B cell (primary cell): Measurements from ENCODE around the gene ACSM3. TPM values are rescaled to one million over a fixed set of nuclear protein-coding genes. Genes with fewer than 3 reads are reported as not detected.
"Not testable (repeated sequence)": the region's sequence is repeated elsewhere in the genome, so short reads cannot be mapped to it uniquely, and the experiment has no call there.

Experiments
- ATAC-seq: fragments of 200-7000 bp; cut with Tn5 transposase; one replicate; pipeline ENCODE4 v1.10.0; 2021; ENCODE audit warnings: low read depth, mild to moderate bottlenecking, moderate number of reproducible peaks, moderate library complexity
- CTCF ChIA-PET: fragments of 350-600 bp; sonication (Branson Sonifier 250); formaldehyde crosslinking; loops from one replicate; lab custom pipeline; 2021; ENCODE audit warnings: antibody characterized with exemption, inconsistent platforms; lab: Charles Lee
- POLR2A ChIA-PET: fragments of 350-600 bp; sonication (Branson Sonifier 250); formaldehyde crosslinking; loops from one replicate; lab custom pipeline; 2021; ENCODE audit warnings: antibody characterized with exemption; lab: Charles Lee
- DNase-seq: peaks from one replicate; pipeline ENCODE4 v3.0.0; 2013
- H2AFZ ChIP-seq: 2 replicates; pipeline ENCODE4 v1.6.1; 2012; ENCODE audit warnings: mild to moderate bottlenecking, low read depth, low read length; ENCODE audit not compliant: insufficient read depth, poor library complexity, severe bottlenecking
- H3K27ac ChIP-seq, 2 donors: 1 replicate in 1 of 2; 2 replicates in 1 of 2; pipeline ENCODE4 v1.5.1; 2012 to 2013; ENCODE audit warnings: low read length in 2 of 2, mild to moderate bottlenecking in 2 of 2, moderate library complexity in 1 of 2
- H3K27me3 ChIP-seq, 4 experiments: fragments of 200-600 bp in 1 of 4; sonication (generic) in 1 of 4; replicated peaks in 1 of 4; 1 replicate in 2 of 4; 2 replicates in 2 of 4; pipeline versions ENCODE4 v1.6.1 to v1.7.0; 2013 to 2016; ENCODE audit warnings: low read length in 3 of 4, mild to moderate bottlenecking in 2 of 4, mixed read lengths in 1 of 4, moderate library complexity in 1 of 4; ENCODE audit not compliant: insufficient read depth in 4 of 4, control insufficient read depth in 3 of 4; ENCODE audit errors: control extremely low read depth in 1 of 4
- H3K36me3 ChIP-seq, 2 experiments: replicated peaks in 1 of 2; 1 replicate in 1 of 2; 2 replicates in 1 of 2; pipeline versions ENCODE4 v1.6.1 to v1.7.1; 2013; ENCODE audit warnings: low read length in 1 of 2; ENCODE audit not compliant: insufficient read depth in 2 of 2, control insufficient read depth in 1 of 2; ENCODE audit errors: control extremely low read depth in 1 of 2, extremely low read depth in 1 of 2
- H3K4me1 ChIP-seq, 2 donors: fragments of 200-600 bp in 1 of 2; sonication (generic) in 1 of 2; 1 replicate in 1 of 2; 2 replicates in 1 of 2; pipeline versions ENCODE4 v1.5.1 to v1.6.1; 2013 to 2017; ENCODE audit warnings: low read length in 2 of 2; ENCODE audit not compliant: control insufficient read depth in 2 of 2, insufficient read depth in 2 of 2
- H3K4me2 ChIP-seq: replicated peaks from 2 replicates; pipeline ENCODE3; 2012; ENCODE audit warnings: mild to moderate bottlenecking, low read depth, low read length; ENCODE audit not compliant: poor library complexity, severe bottlenecking
- H3K4me3 ChIP-seq, 5 experiments: fragments of 200-600 bp in 1 of 5; sonication (generic) in 1 of 5; 1 replicate in 3 of 5; 2 replicates in 2 of 5; pipeline versions ENCODE4 v1.5.1 to v1.7.0; 2011 to 2016; ENCODE audit warnings: low read length in 4 of 5, mild to moderate bottlenecking in 4 of 5, low read depth in 2 of 5, control low read depth in 1 of 5, moderate library complexity in 1 of 5; ENCODE audit not compliant: insufficient read depth in 1 of 5; ENCODE audit errors: control extremely low read depth in 1 of 5, extremely low read depth in 1 of 5
- H3K79me2 ChIP-seq: fragments of 200-600 bp; sonication (generic); one replicate; pipeline ENCODE4 v1.6.0; 2016; ENCODE audit warnings: low read length; ENCODE audit not compliant: control insufficient read depth, insufficient read depth
- H3K9ac ChIP-seq: fragments of 200-600 bp; sonication (generic); 2 replicates; pipeline ENCODE4 v1.6.1; 2017; ENCODE audit warnings: mild to moderate bottlenecking, low read length, moderate library complexity
- H3K9me3 ChIP-seq, 3 donors: one replicate each; pipeline versions ENCODE4 v1.6.1 to v1.7.1; 2013; ENCODE audit warnings: low read length in 2 of 3; ENCODE audit not compliant: control insufficient read depth in 2 of 3, insufficient read depth in 1 of 3; ENCODE audit errors: control extremely low read depth in 1 of 3
- H4K20me1 ChIP-seq: 2 replicates; pipeline ENCODE4 v1.6.0; 2012; ENCODE audit warnings: mild to moderate bottlenecking, low read length; ENCODE audit not compliant: insufficient read depth, control insufficient read depth, poor library complexity, severe bottlenecking
- H3K27ac Mint-ChIP-seq: one replicate; pipeline ENCODE4 v1.8.0; 2021; ENCODE audit warnings: mixed read lengths
- H3K27me3 Mint-ChIP-seq: one replicate; pipeline ENCODE4 v1.8.0; 2021; ENCODE audit warnings: mixed read lengths
- H3K4me1 Mint-ChIP-seq: one replicate; pipeline ENCODE4 v1.8.0; 2021; ENCODE audit warnings: mixed read lengths
- H3K4me3 Mint-ChIP-seq: one replicate; pipeline ENCODE4 v1.8.0; 2021; ENCODE audit warnings: mixed read lengths
- H3K9me3 Mint-ChIP-seq: one replicate; pipeline ENCODE4 v1.8.0; 2022; ENCODE audit warnings: mixed read lengths; ENCODE audit not compliant: insufficient read depth
- CTCF ChIP-seq: fragments of 200-600 bp; IDR thresholded peaks from one replicate; pipeline ENCODE4 v1.8.0; 2022; ENCODE audit warnings: antibody characterized with exemption, mild to moderate bottlenecking
- EZH2 ChIP-seq: IDR thresholded peaks from 2 replicates; pipeline ENCODE4 v1.6.1; 2012; ENCODE audit warnings: borderline replicate concordance, low read depth, mild to moderate bottlenecking, moderate library complexity, low read length; ENCODE audit not compliant: insufficient read depth, poor library complexity, severe bottlenecking
- WGBS: methylation state at CpG from one replicate; pipeline ENCODE4 v1.1.5; 2013; ENCODE audit warnings: missing lambda C conversion rate; ENCODE audit not compliant: insufficient coverage; 5-methylcytosine and 5-hydroxymethylcytosine counted together
- intact Hi-C: fragments of 100-400 bp; cut with micrococcal nuclease; formaldehyde crosslinking; loops from one replicate; pipeline ENCODE4 v1.10.0; 2022
- polyA minus RNA-seq: library from RNA; depleted of rRNA, polyadenylated mRNA; stranded (reverse); fragments of >200 nt; gene quantifications from 2 replicates; pipeline ENCODE4 v1.2.3, GENCODE V29; 2012
- polyA plus RNA-seq: library from polyadenylated mRNA; depleted of rRNA; stranded (reverse); fragments of >200 nt; gene quantifications from 2 replicates; pipeline ENCODE4 v1.2.3, GENCODE V29; 2012
- total RNA-seq, 2 donors: library from RNA; stranded (reverse); fragments of 120-200 nt in 1 of 2; gene quantifications; 1 replicate in 1 of 2; 2 replicates in 1 of 2; pipeline versions ENCODE4 v1.2.3 to v1.2.4, GENCODE V29; 2013 to 2022

Gene ACSM3
- total RNA-seq (76.3 and 84.2 TPM in 2 replicates), polyA plus RNA-seq (3.6 and 6.3 TPM in 2 replicates), polyA minus RNA-seq (9.9 and 17.6 TPM in 2 replicates)
- 11.3 TPM for total RNA-seq (2013)

DNA sequence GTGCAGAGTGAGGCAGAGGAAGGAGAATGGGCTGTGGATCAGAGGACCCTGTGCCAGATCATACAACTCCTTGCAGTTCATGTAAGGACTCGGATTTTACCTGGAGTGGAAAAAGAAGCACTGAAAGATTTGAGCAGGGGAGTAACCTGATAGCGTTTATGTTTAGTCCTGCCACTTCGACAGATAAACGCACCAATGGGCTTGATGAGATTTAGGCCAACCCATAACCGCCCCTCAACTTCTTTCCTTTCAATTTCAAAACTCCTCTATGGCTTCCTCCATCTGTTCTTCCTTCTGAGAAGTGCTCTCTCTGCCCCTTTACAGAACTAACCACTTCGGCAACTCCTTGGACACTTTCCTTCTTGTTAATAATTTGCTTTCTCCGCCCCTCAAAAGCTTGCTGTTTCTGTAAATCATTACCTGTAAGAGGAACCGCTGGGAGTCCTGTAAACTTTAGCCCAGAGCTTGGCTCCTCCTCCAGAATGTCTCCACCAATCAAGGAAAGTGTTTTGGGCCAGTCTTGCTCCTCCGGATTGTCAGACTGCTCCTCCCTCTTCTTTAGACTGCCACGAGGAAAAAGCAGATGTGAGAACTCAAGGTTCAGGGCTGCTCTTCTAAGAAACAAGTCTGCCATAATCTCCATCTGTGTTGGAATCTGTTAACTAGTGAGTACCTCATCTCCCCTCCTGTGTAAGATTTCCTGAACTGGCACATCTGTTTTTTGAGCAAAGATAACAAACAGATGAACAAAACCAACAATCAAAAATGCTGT, at the start of gene ACSM3:
ACSM3 (plus strand) TSS at position 554 of the 772 bp plus-strand sequence. CDS start 6,021 bp downstream, outside the sequence.
- 0% methylated on average over 9 of the region's 10 CpGs for WGBS
- peaks cover 8% of the 10 kb centered on the region for H3K79me2 ChIP-seq
- TF ChIP-seq EZH2, result no peak
- TF ChIP-seq CTCF, result no peak
- ChIA-PET CTCF (no interaction called here), POLR2A (interaction anchor here (1.3 to 1.4 kb wide), 2 partner anchors 17 to 22 kb away, joined by 3 to 5 read pairs; partner anchors contain the start of gene THUMPD1)
- H4K20me1 ChIP-seq, result no peaks in the 10 kb centered on the region
- H3K4me2 ChIP-seq, result peak within 1 kb of the TSS; percentile 64
- Mint-ChIP-seq H3K27ac (peak within 1 kb of the TSS; percentile 80), H3K27me3 (no peaks in the 10 kb centered on the region), H3K4me3 (peak within 1 kb of the TSS; percentile 86), H3K4me1 (peaks cover 13% of the 10 kb centered on the region), H3K9me3 (no peaks in the 10 kb centered on the region)
- peak; percentile 89 for DNase-seq
- intact Hi-C loops, result loop anchor here (1.0 to 5.0 kb wide), 2 partner anchors 22 to 44 kb away; partner anchors contain the start of genes ERI2, REXO5 and THUMPD1
- ATAC-seq, result peak; percentile 99
- no peaks in the 10 kb centered on the region for H3K36me3 ChIP-seq
- no peaks in the 10 kb centered on the region for H3K27me3 ChIP-seq
- peak within 1 kb of the TSS; percentile 36 to 63 for H3K27ac ChIP-seq
- H3K4me3 ChIP-seq, result peak within 1 kb of the TSS; percentile 43 to 78 (median 62)
- H3K4me1 ChIP-seq, result peaks cover 10 to 15% of the 10 kb centered on the region in 2 donors
- H3K9ac ChIP-seq, result peak within 1 kb of the TSS; percentile 68
- H3K9me3 ChIP-seq, result peaks cover 0 to 5% (median 0%) of the 10 kb centered on the region in 3 donors
- peak within 1 kb of the TSS; percentile 82 for H2AFZ ChIP-seq

DNA sequence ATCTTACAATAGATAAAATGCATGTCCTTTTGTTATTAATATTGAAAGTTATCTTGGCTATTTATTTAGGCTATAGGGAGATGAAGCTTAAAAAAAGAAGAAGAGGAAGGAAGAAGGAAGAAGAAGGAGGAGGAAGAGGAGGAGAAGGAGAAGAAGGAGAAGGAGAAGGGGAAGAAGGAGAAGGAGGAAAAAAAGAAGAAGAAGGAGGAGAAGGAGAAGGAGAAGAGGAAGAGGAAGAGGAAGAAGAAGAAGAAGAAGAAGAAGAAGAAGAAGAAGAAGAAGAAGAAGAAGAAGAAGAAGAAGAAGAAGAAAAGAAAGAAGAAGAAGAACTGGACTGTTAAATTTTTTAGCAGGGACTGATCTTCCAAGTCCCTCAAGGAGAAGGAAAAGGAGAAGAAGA, 46.1 kb upstream of the ACSM3 start:
- H3K4me1 Mint-ChIP-seq, H3K27me3 Mint-ChIP-seq, H3K79me2 ChIP-seq, H3K4me3 ChIP-seq, H2AFZ ChIP-seq, H3K27me3 ChIP-seq, CTCF ChIA-PET, H3K4me2 ChIP-seq, H4K20me1 ChIP-seq, POLR2A ChIA-PET, DNase-seq, H3K36me3 ChIP-seq, H3K27ac ChIP-seq, intact Hi-C loops, H3K9ac ChIP-seq, H3K4me3 Mint-ChIP-seq, H3K27ac Mint-ChIP-seq, H3K9me3 ChIP-seq, H3K9me3 Mint-ChIP-seq, ATAC-seq, H3K4me1 ChIP-seq: not testable (repeated sequence)
